HG02571 (cell line): ENCODE results near the gene TTBK2.
"Not testable (repeated sequence)": the region's sequence is repeated elsewhere in the genome, so short reads cannot be mapped to it uniquely, and the experiment has no call there.

Source experiments
- ATAC-seq: cut with Tn5 transposase; IDR thresholded peaks from one replicate; pipeline ENCODE4 v1.9.1; 2021; ENCODE audit warnings: mild to moderate bottlenecking, moderate library complexity; ENCODE audit not compliant: unreplicated experiment

TTBK2 gene

DNA sequence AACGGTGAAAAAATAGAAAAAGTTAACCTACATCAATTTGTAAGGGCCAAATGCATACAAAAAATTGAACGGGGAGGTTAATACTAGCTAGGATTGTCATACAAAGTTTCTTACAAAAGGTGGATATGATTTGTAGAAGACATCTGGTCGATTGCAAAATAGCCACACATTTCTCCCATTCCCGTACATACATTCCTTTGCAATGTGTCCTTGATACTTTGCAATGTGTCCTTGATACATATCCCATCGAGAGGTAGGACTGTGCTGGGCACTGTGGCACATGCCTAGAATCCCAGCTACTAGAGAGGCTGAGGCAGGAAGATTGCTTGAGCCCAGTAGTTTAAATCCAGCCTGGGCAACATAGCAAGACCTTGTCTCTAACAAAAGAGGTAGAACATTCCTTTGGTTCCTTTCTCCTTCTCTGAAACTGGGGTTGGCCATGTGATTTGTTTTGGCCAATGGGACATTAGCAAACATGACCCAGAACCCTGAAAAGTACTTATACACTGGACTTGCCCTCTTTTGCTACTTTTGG, 9.5 kb downstream of the TTBK2 start:
- ATAC-seq: no peak

DNA sequence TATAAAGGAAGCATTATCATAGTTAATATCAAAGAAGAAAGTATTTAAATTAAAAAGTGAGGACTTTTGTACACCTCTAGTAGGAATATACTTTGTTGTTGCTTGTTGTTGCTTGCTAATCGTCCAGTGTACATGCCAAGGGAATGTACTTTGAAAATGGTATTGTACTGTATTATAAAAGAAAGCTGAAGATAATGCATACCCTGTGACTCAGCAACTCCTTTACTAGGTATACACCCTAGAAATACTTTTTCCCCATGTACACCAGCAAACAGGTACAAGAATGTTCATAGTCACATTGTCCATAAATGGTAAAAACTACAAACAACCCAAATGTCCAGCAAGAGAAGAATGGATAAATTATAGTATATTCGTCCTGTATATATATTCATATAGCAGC, 12.0 kb downstream of the TTBK2 start:
- no peak for ATAC-seq

DNA sequence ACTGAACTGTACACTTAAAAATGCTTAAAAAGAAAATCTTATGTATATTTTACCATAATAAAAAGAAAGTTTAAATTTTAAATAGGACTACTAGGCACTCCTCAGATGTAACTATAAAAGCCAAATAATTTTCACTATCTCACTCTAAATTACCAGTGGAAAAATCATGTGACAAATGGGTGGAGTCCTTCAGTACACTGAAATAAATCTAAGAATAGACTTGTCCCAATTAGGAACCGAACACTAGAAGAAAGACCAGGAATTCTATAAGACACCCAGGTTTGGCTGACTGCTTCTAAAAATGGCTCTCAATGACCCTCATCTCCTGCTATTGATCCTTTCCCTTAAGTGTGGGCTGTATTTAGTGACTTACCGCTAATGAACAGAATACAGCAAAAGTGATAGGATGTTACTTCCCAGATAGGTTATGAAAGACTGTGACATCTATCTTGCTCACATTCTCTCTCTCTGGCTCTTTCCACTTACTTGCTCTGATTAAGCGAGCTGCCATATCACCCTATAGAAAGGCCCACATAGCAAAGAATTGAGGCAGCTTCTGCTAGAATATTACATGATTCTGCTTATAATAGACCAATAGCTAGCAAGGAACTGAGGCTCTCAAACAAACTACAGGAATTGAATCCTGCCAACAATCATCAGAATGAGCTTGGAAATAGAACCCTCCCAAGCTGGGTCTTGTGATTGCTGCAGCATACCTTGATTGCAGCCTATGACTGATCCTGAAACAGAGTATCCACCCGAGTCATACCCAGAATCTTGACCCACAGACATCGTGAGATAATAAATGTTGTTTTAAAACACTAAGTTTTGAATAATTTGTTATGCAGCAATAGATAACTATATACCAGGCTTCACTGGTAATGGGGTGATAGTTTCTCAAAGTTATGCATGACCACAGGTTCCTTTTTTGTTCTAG, 16.9 kb downstream of the TTBK2 start:
- ATAC-seq: no peak

DNA sequence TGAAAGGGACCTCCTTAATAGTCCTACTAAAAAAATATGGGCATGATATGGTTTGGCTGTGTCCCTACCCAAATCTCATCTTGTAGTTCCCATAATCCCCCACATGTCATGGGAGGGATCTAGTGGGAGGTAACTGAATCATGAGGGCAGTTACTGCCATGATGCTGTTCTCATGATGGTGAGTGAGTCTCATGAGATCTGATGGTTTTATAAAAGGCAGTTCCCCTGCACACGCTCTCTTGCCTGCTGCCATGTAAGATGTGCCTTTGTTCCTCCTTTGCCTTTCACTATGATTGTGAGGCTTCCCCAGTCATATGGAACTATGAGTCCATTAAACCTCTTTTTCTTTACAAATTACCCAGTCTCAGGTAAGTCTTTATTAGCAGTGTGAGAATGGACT, 26.7 kb downstream of the TTBK2 start:
- not testable (repeated sequence) for ATAC-seq

GRCh38 chr15:42891569-42891968, 29.0 kb downstream of the TTBK2 start:
- ATAC-seq: no peak

- ATAC-seq: no peak
These were observed 30.2 kb downstream of the TTBK2 start for GRCh38 chr15:42890161-42890913.

DNA sequence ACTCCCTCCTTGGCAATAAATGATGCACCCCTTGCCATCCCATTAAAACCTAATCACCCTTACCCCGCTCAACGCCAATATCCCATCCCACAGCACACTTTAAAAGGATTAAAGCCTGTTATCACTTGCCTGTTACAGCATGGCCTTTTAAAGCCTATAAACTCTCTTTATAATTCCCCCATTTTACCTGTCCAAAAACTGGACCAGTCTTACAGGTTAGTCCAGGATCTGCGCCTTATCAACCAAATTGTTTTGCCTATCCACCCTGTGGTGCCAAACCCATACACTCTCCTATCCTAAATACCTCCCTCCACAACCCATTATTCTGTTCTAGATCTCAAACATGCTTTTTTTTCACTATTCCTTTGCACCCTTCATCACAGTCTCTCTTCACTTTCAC, 33.2 kb downstream of the TTBK2 start:
- not testable (repeated sequence) for ATAC-seq

DNA sequence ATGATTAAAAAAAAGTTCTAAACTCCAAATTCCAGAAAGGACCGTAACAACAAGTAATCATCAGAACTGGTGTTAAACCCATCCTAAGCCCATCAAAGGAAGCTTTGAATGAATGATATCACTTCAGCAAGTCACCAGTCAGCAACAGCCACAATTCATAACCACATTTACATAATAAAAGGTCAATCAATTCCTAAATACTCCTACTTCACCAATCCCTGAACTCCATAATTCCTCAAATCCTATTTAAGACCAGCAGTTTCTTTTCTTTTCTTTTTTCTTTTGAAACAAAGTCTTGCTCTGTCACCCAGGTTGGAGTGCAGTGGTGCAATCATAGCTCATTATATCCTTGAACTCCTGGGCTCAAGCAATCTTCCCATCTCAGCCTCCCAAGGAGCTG, 40.5 kb downstream of the TTBK2 start:
- no peak for ATAC-seq

GRCh38 chr15:42879443-42879842, 41.1 kb downstream of the TTBK2 start:
- no peak for ATAC-seq

DNA sequence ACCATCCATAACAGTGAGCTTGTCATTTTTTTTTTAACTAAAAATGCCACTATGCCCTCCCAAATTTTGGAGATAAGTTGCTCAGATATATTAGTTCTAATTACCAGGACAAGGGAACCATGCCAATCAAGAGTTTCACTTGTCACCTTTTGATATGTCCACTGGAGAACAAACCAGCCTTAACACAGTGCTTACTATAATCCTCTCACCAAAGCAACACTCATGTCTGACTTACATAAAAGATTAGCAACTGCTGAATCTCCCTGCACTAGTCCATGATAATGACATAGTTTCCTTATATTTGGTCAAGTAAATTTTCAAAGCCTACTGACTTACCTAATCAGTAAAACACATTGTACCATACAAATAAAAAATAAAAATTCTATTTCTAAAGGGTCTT, 44.4 kb downstream of the TTBK2 start:
- no peak for ATAC-seq

- no peak for ATAC-seq
These were observed 51.9 kb downstream of the TTBK2 start for GRCh38 chr15:42868683-42869082.

GRCh38 chr15:42863572-42864239, 56.9 kb downstream of the TTBK2 start:
- ATAC-seq: no peak

DNA sequence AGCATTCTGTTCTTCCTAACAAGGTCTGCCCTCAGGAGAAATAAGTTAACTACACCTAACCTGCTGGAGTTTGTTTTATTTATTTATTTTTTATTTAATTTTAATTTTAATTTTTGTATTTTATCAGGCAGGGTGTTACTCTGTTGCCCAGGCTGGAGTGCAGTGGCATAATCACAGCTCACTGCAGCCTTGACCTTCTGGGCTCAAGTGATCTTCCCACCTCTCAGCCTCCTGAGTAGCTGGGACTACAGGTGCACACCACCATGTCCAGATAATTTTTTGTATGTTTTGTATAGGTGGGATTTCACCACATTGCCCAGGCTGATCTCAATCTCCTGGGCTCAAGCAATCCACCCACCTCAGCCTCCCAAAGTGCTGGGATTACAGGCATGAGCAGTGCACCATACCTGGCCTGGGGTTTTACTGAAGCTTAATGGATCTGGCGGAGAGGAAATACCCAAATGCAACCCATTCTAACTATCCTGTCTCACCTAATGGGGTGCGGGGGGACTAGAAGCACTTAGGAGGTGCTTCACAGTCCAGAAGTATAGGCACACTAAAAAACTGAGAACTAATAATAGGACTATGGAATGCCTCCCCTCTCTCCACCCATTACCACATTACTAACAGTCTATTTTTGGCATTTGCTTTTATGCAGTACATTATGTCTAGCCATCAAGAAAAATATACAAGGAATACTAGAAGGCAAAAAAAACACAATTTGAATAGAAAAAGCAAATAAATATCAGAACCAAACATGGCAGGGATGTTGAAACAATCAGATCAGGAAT, 61.4 kb downstream of the TTBK2 start:
- ATAC-seq: no peak

- ATAC-seq: no peak
These were observed 62.0 kb downstream of the TTBK2 start for GRCh38 chr15:42858540-42858939.

DNA sequence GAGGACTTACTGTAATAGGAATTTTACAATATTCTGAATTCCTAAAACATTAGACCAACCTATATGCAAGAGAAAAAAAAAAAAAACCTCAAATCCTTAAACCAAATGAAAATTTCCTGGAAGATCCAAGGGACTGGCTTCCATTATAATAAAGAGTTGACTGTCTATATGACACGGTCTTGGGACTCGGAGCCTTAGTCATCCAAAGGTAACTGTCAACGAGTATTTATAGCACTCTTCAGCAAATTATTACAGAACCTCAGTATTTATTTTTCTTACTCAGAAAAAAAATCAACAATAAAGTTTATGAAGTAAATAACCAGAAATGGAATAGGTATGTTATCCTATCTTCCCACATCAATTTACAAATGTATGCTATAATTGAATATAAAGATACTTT, 66.0 kb downstream of the TTBK2 start:
- no peak for ATAC-seq

- ATAC-seq: no peak
These were observed 70.7 kb downstream of the TTBK2 start for GRCh38 chr15:42849836-42850235.

GRCh38 chr15:42848846-42849245, 71.7 kb downstream of the TTBK2 start:
- no peak for ATAC-seq

DNA sequence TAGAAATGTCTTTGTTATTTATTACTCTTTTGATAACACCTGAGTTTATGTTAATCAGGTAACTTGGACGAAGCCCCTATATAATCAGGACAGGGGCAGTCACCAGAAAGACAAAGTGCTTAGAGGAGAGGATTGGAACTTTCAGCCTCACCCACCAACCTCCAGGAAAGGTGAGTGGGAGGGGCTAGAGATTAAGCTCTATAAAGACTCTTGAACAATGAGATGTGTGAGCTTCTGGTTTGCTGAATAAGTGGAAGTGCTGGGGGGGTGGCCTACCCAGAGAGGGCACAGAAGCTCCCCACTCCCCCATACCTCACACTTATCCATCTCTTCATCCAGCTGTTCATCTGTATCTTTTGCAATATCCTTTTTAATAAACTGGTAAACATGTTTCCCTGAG, 73.9 kb downstream of the TTBK2 start:
- ATAC-seq: no peak

DNA sequence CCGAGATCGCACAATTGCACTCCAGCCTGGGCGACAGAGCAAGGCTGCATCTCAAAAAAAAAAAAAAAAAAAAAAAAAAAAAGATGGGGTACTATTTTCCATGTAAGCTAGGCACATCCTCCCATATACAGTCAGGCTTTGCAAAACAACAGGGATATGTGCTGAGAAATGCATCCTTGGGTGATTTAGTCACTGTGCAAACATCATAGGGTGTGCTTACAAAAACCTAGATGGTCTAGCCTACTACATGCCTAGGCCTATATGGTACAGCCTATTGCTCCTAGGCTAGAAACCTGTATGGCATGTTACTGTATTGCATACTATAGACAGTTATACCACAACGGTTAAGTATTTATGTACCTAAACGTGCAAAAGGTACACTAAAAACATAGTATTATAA, 75.0 kb downstream of the TTBK2 start:
- ATAC-seq: no peak

DNA sequence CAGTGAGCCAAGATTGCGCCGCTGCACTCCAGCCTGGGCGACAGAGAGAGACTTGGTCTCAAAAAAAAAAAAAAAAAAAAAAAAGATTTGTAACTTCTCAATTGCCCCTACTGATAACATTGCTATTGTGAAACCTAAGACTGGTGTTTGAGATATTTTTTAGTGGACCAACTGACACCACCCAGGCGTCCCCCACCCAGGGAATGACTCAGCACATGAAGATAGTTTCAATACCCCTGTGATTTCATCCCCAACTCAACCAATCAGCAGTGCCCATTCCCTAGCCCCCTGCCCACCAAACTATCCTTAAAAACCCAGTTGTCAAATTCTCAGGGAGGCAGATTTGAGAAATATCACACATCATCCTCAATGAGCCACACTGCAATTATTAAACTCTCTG, 76.9 kb downstream of the TTBK2 start:
- no peak for ATAC-seq

- no peak for ATAC-seq
These were observed 84.3 kb downstream of the TTBK2 start for GRCh38 chr15:42836251-42836650.
